ENCODE measurements around the gene MRPS27. TPM values are rescaled to one million over a fixed set of nuclear protein-coding genes. Genes with fewer than 3 reads are reported as not detected.
"Not testable (repeated sequence)": the region's sequence is repeated elsewhere in the genome, so short reads cannot be mapped to it uniquely, and the experiment has no call there.

Gene MRPS27
- total and polyA plus RNA-seq, 9 donors = 33.4 to 108 (median 57.9) TPM

DNA sequence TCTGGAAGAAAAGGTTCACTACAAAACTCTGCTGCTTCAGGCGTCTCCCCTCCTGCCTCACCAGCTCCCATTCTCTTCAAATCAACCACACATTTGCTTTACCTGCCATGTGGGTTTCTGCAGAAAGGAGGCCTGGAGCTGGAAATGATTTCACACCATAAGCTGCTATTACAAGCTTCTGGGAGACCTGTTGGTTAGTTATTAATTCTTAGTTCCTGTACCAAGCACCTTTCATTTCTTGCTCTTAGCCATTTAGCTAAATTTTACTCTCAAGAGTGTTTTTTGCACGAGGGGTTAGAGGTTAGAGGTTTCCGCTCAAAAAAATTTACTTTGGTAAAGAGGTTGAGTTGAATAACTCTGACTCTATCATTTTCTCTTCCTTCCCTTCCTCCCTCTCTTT, 142.5 kb downstream of the MRPS27 start:
- H3K4me1 ChIP-seq (ENCODE audit: insufficient read depth) = peaks cover 11% of the 10 kb centered on the region
- H3K4me3 ChIP-seq = no peak overlapping the region
- H3K27me3 ChIP-seq = no peaks in the 10 kb centered on the region
- no peak overlapping the region for H3K27ac ChIP-seq
- WGBS, 3 donors = 94 to 95% (median 95%) methylated on average over 3 of the region's 3 CpGs
- no peaks in the 10 kb centered on the region for H3K9me3 ChIP-seq
- intact Hi-C loops (cut with DNase I) = loop anchor here in 1 of 4 donors (5.0 to 10.0 kb wide), 2 partner anchors 53 to 120 kb away; no protein-coding TSS in a partner anchor
- DNase-seq = no peak
- no peak for TF ChIP-seq POLR2A (IDR thresholded peaks at IDR 0.05)
- TF ChIP-seq, protein P1, sequence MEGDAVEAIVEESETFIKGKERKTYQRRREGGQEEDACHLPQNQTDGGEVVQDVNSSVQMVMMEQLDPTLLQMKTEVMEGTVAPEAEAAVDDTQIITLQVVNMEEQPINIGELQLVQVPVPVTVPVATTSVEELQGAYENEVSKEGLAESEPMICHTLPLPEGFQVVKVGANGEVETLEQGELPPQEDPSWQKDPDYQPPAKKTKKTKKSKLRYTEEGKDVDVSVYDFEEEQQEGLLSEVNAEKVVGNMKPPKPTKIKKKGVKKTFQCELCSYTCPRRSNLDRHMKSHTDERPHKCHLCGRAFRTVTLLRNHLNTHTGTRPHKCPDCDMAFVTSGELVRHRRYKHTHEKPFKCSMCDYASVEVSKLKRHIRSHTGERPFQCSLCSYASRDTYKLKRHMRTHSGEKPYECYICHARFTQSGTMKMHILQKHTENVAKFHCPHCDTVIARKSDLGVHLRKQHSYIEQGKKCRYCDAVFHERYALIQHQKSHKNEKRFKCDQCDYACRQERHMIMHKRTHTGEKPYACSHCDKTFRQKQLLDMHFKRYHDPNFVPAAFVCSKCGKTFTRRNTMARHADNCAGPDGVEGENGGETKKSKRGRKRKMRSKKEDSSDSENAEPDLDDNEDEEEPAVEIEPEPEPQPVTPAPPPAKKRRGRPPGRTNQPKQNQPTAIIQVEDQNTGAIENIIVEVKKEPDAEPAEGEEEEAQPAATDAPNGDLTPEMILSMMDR (IDR thresholded peaks at IDR 0.05) = no peak
- TF ChIP-seq EP300 (IDR thresholded peaks at IDR 0.05) = no peak
- no peaks in the 10 kb centered on the region for H3K36me3 ChIP-seq

DNA sequence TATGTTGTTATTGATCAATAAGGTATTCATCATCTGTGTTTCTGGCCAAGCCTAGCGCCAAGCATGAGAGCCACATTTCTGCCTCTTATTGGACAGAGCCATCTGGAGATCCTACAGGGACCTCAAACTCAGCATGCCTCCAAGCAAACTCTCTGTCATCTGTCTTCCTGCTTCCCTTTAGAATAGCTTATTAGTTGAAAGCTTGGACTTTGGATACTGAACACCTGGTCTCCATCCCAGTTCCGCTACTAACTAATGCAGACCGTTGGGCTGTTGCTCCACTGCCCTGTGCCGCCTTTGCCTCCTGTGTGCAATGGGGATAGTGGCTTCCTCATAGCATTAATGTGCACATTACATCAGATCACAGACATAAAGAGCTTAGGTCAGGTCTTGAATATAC, 147.3 kb downstream of the MRPS27 start:
- H3K4me1 ChIP-seq (ENCODE audit: insufficient read depth) = peaks cover 2% of the 10 kb centered on the region

DNA sequence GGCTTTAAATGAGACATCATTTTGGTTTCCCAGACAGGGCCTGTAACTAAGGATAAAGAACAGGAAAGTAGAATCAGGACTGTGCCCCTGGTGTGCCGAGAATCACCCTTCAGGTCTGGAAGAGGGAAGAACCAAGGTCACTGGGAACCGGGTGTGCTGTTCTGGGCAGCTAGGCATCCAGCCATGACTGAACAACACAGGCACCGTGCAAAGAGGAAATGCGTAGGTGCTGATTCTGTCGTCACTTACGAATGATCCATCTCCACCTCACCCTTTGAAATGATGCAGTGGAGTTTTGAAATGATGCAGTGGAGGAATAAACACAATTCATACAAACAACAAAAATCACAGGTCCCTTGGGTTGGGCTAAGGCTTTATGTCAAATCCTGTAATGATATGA, 148.4 kb downstream of the MRPS27 start:
- 86 to 90% (median 87%) methylated on average over 6 of the region's 6 CpGs for WGBS, 3 donors
- no peak for TF ChIP-seq EP300 (IDR thresholded peaks at IDR 0.05)
- no peak for TF ChIP-seq POLR2A (IDR thresholded peaks at IDR 0.05)
- TF ChIP-seq, protein P1 (IDR thresholded peaks at IDR 0.05) = no peak
- H3K27ac ChIP-seq = no peak overlapping the region

More for the DNA sequence above, 147.3 kb downstream of the MRPS27 start:
- Histone ChIP-seq H3K4me3 (no peak overlapping the region), H3K36me3 (no peaks in the 10 kb centered on the region), H3K27ac (no peak overlapping the region), H3K9me3 (no peaks in the 10 kb centered on the region), H3K27me3 (no peaks in the 10 kb centered on the region)
- DNase-seq = no peak
- TF ChIP-seq EP300 (IDR thresholded peaks at IDR 0.05) = no peak
- TF ChIP-seq, protein P1 (IDR thresholded peaks at IDR 0.05) = no peak
- intact Hi-C loops (cut with DNase I) = loop anchor here in 1 of 4 donors (10.0 kb wide), 1 partner anchor 48 kb away; no protein-coding TSS in a partner anchor
- 92 to 95% (median 95%) methylated on average over 4 of the region's 4 CpGs for WGBS, 3 donors

DNA sequence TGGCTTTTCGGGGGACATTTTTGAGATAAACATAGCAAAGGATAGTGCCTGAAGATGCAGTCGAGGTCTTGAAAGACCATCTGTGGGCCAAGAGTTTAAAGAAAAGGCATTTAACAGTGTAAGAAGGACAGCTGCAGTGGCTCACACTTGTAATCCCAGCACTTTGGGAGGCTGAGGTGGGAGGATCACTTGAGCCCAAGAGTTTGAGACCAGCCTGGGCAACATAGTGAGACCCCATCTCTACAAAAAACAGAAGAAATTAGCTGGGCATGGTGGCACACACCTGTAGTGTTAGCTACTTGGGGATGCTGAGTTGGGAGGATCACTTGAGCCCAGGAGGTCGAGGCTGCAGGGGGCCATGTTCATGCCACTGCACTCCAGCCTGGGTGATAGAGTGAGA, 148.9 kb downstream of the MRPS27 start:
- not testable (repeated sequence) for H3K36me3 ChIP-seq; H3K9me3 ChIP-seq; H3K27ac ChIP-seq; H3K4me3 ChIP-seq; DNase-seq; H3K4me1 ChIP-seq (ENCODE audit: insufficient read depth); H3K27me3 ChIP-seq
- 94 to 99% (median 96%) methylated on average over 3 of the region's 3 CpGs for WGBS, 3 donors
- intact Hi-C loops (cut with DNase I) = loop anchor here in 1 of 4 donors (10.0 kb wide), 1 partner anchor 46 kb away; no protein-coding TSS in a partner anchor

More for the DNA sequence above, 148.4 kb downstream of the MRPS27 start:
- intact Hi-C loops (cut with DNase I) = loop anchor here in 1 of 4 donors (10.0 kb wide), 1 partner anchor 47 kb away; no protein-coding TSS in a partner anchor
- no peak for DNase-seq
- no peaks in the 10 kb centered on the region for H3K36me3 ChIP-seq
- H3K4me1 ChIP-seq (ENCODE audit: insufficient read depth) = peaks cover 4% of the 10 kb centered on the region
- H3K27me3 ChIP-seq = no peaks in the 10 kb centered on the region
- no peaks in the 10 kb centered on the region for H3K9me3 ChIP-seq
- no peak overlapping the region for H3K4me3 ChIP-seq

DNA sequence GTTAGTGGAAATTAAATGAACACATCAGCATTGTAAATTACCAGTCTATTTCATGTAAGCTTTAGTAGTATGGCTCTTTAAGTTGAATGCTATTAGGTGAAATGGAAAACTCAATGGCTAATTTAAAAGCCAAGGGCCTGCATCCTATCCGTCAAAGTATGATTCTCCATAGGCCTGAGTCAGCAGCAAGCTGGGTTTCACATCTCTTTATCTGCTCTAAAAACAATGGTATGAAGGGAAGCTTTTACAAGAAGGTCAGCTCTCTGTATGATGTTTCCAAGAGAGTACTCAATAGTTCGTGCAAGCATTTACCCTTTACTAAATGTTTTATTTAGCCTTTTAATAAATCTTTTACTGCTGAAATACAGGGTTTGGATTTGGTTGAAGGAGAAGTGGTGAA, 149.9 kb downstream of the MRPS27 start:
- Histone ChIP-seq H3K4me1 (ENCODE audit: insufficient read depth) (peaks cover 10% of the 10 kb centered on the region), H3K27me3 (no peaks in the 10 kb centered on the region), H3K4me3 (no peak overlapping the region), H3K27ac (no peak overlapping the region), H3K36me3 (no peaks in the 10 kb centered on the region), H3K9me3 (no peaks in the 10 kb centered on the region)
- 76 to 92% (median 76%) methylated on average over 2 of the region's 2 CpGs for WGBS, 3 donors
- TF ChIP-seq POLR2A (IDR thresholded peaks at IDR 0.05) = no peak
- TF ChIP-seq, protein P1 (IDR thresholded peaks at IDR 0.05) = no peak
- TF ChIP-seq EP300 (IDR thresholded peaks at IDR 0.05) = no peak
- intact Hi-C loops (cut with DNase I) = loop anchor here in 1 of 4 donors (10.0 kb wide), 1 partner anchor 45 kb away; no protein-coding TSS in a partner anchor
- no peak for DNase-seq
